Measurements from ENCODE around the gene PLXND1.

DNA sequence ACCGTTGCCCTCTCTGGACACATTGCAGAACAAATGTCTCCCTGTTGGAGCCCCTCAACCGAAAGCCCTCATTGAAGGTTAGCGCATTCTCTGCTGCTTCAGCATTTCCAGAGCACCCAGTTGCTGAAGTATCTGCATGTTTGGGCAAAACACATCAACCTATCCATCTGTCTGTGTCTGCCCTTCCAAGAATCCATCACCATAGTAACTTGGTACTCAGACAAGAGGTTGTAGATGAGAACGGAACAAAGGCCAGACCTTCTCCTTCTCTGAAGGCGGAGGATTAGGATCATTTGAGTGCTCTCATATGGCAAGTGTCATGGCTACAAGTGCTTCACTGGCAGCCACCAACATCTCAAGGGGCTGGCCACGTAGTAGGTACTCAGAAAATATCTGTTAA is 101.1 kb downstream of the PLXND1 start:
- TF ChIP-seq, protein P1, sequence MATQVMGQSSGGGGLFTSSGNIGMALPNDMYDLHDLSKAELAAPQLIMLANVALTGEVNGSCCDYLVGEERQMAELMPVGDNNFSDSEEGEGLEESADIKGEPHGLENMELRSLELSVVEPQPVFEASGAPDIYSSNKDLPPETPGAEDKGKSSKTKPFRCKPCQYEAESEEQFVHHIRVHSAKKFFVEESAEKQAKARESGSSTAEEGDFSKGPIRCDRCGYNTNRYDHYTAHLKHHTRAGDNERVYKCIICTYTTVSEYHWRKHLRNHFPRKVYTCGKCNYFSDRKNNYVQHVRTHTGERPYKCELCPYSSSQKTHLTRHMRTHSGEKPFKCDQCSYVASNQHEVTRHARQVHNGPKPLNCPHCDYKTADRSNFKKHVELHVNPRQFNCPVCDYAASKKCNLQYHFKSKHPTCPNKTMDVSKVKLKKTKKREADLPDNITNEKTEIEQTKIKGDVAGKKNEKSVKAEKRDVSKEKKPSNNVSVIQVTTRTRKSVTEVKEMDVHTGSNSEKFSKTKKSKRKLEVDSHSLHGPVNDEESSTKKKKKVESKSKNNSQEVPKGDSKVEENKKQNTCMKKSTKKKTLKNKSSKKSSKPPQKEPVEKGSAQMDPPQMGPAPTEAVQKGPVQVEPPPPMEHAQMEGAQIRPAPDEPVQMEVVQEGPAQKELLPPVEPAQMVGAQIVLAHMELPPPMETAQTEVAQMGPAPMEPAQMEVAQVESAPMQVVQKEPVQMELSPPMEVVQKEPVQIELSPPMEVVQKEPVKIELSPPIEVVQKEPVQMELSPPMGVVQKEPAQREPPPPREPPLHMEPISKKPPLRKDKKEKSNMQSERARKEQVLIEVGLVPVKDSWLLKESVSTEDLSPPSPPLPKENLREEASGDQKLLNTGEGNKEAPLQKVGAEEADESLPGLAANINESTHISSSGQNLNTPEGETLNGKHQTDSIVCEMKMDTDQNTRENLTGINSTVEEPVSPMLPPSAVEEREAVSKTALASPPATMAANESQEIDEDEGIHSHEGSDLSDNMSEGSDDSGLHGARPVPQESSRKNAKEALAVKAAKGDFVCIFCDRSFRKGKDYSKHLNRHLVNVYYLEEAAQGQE (IDR thresholded peaks at IDR 0.05; ENCODE audit: insufficient replicate concordance, low read depth): no peak
- TF ChIP-seq GABPA (IDR thresholded peaks at IDR 0.05; ENCODE audit: low read depth): no peak
- TF ChIP-seq, protein P2, sequence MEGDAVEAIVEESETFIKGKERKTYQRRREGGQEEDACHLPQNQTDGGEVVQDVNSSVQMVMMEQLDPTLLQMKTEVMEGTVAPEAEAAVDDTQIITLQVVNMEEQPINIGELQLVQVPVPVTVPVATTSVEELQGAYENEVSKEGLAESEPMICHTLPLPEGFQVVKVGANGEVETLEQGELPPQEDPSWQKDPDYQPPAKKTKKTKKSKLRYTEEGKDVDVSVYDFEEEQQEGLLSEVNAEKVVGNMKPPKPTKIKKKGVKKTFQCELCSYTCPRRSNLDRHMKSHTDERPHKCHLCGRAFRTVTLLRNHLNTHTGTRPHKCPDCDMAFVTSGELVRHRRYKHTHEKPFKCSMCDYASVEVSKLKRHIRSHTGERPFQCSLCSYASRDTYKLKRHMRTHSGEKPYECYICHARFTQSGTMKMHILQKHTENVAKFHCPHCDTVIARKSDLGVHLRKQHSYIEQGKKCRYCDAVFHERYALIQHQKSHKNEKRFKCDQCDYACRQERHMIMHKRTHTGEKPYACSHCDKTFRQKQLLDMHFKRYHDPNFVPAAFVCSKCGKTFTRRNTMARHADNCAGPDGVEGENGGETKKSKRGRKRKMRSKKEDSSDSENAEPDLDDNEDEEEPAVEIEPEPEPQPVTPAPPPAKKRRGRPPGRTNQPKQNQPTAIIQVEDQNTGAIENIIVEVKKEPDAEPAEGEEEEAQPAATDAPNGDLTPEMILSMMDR (IDR thresholded peaks at IDR 0.05; ENCODE audit: insufficient read depth, low read length): no peak
- no peak for TF ChIP-seq POLR2AphosphoS5 (IDR thresholded peaks at IDR 0.05; ENCODE audit: low read depth)
- TF ChIP-seq SPI1 (IDR thresholded peaks at IDR 0.05; ENCODE audit: borderline replicate concordance, low read depth): no peak
